HG02642 (cell line): ENCODE results near the gene RICTOR.
"Not testable (repeated sequence)": the region's sequence is repeated elsewhere in the genome, so short reads cannot be mapped to it uniquely, and the experiment has no call there.

Experiments
- ATAC-seq: cut with Tn5 transposase; IDR thresholded peaks from one replicate; pipeline ENCODE4 v1.9.1; 2021; ENCODE audit warnings: mild to moderate bottlenecking; ENCODE audit not compliant: unreplicated experiment, poor library complexity

The RICTOR gene

GRCh38 chr5:39015743-39016586, 58.2 kb downstream of the RICTOR start:
- ATAC-seq = no peak

GRCh38 chr5:39014561-39014960, 59.6 kb downstream of the RICTOR start:
- no peak for ATAC-seq

- ATAC-seq = no peak
These were observed 60.3 kb downstream of the RICTOR start for GRCh38 chr5:39013938-39014337.

- ATAC-seq = not testable (repeated sequence)
These were observed 63.2 kb downstream of the RICTOR start for GRCh38 chr5:39010958-39011357.

GRCh38 chr5:39009981-39010380, 64.2 kb downstream of the RICTOR start:
- ATAC-seq = no peak

GRCh38 chr5:39009280-39009679, 64.9 kb downstream of the RICTOR start:
- no peak for ATAC-seq

- ATAC-seq = no peak
These were observed 67.5 kb downstream of the RICTOR start for GRCh38 chr5:39006650-39007049.

GRCh38 chr5:39005566-39006232, 68.5 kb downstream of the RICTOR start:
- ATAC-seq = no peak

- no peak for ATAC-seq
These were observed 72.5 kb downstream of the RICTOR start for GRCh38 chr5:39001683-39002082.

GRCh38 chr5:38999037-38999436, 75.2 kb downstream of the RICTOR start:
- no peak for ATAC-seq

- ATAC-seq = no peak
These were observed 76.6 kb downstream of the RICTOR start for GRCh38 chr5:38997591-38997990.

GRCh38 chr5:38996123-38996522, 78.1 kb downstream of the RICTOR start:
- ATAC-seq = no peak

GRCh38 chr5:38994324-38994927, 79.8 kb downstream of the RICTOR start:
- no peak for ATAC-seq

- not testable (repeated sequence) for ATAC-seq
These were observed 84.1 kb downstream of the RICTOR start for GRCh38 chr5:38989974-38990719.

- no peak for ATAC-seq
These were observed 88.2 kb downstream of the RICTOR start for GRCh38 chr5:38985909-38986452.

- ATAC-seq = no peak
These were observed 94.7 kb downstream of the RICTOR start for GRCh38 chr5:38979535-38979934.

GRCh38 chr5:38978036-38978435, 96.2 kb downstream of the RICTOR start:
- no peak for ATAC-seq

GRCh38 chr5:38968665-38969064, 105.5 kb downstream of the RICTOR start:
- no peak for ATAC-seq

GRCh38 chr5:38961691-38962090, 112.5 kb downstream of the RICTOR start:
- no peak for ATAC-seq

GRCh38 chr5:38953426-38954012, 120.7 kb downstream of the RICTOR start:
- ATAC-seq = no peak
